Measurements from ENCODE around the gene OTOP1.
"Not testable (repeated sequence)": the region's sequence is repeated elsewhere in the genome, so short reads cannot be mapped to it uniquely, and the experiment has no call there.

OTOP1 gene

DNA sequence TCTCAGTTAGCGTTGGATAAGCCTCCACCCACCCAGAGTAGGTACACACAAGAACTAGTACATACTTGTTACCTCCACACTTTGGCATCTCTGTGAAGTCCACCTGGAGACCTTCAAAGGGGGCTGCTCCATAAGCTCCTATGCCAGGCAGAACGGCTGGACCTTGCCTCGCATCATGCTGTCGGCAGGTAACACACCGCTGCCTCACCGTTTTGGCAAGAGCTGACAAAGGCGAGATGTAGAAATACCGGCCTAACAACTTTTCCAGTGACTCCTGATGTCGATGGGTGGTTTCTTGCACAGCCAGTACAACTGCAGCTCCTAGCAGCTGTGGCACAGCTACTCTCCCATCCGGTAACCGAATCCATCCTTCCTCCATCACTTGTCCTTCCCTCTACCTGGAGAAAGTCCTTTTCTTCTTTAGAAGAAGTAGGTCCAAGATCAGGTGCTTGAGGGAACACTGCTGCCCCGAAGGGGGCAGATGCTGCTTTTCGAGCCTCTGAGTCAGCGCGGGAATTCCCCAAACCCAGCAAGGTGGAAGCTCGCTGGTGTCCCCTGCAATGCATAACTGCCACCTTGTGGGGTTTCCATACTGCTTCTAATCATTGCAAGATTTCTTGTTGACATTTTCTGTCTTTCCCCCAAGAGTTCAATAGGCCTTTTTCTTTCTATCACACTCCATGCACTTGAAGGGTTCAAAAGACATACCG, 65.6 kb downstream of the OTOP1 start:
- not testable (repeated sequence) for DNase-seq

DNA sequence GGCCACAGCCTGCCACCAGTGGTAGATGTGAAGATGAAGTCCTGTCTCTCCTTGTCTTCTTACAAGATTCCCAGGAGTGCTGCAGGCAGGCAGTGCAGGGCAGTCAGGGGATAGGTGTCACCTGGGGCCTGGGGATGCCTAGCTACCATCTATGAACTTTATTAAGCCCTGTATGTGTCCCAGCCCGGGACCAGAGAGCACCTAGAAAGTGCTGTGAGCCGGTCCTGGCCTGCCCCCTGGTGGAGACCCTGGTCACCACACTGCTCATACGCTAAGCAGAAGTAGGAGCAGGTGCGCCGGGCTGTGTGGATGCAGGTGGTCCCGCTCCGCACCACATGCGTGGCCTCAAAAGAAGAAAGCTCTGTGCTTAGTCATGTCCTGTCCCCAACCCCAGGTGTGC, 81.1 kb downstream of the OTOP1 start:
- not testable (repeated sequence) for DNase-seq

DNA sequence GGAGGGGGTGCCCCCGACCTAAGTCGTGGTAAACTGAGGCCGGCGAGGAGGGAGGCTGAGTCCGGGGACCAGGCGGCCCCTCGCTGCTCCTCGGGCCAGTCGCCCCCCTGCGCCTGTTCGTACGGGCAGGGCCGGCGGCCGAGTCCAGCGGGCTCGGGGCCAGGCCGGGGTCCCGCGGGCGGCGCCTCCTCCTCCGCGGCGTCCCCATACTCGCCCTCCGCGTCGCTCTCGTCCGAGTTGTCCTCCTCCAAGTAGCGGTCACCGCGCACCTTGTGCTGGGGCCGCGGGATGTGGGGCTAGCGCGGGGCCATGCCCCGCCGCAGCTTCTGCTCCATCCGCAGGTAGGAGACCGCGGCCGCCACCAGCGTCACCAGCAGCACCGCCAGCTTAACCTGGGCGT, 83.4 kb downstream of the OTOP1 start:
- DNase-seq: not testable (repeated sequence)

DNA sequence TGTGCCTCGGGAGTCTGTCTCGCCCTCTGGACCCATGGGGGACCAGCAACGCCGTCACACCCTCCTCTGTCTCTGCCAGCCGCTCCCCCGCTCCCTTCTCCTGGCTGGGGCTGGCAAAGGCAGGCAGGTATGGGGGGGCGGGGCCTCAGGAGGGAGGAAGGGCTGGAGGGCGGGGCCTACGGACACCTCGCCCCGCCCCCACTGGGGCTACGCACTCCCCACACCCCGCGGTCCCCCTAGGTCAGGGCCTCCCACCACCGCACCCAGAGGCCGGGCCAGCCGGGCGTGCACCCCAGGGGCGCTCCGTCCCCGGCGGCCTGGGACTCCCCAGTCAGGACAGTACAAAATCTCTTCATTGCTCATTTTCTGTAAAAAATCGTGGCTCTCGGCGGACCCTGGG, 84.0 kb downstream of the OTOP1 start:
- DNase-seq: peak; percentile 4

DNA sequence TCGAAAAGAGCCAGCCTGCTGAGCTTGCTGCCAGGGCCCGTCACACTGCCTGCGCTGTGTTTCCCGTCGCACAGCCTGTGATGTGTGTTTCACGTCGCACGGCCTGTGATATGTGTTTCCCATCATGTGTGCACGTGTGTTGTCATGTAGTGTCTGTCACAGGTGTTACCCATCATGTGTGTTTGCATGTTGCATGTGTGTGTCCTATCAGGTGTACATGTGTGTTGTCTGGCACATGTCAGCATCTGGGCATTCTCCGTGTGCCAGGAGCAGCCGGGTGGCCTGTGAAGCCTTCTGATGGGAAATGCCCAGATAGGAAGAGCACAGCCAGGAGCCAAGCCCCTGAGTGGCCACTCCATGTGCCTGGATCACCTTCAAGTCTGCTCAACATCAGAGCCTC, 85.5 kb downstream of the OTOP1 start:
- not testable (repeated sequence) for DNase-seq
